ENCODE measurements around the gene EPN1.

GRCh38 chr19:55635334-55635717 is 39.7 kb upstream of the EPN1 start:
- TF ChIP-seq, protein P1, sequence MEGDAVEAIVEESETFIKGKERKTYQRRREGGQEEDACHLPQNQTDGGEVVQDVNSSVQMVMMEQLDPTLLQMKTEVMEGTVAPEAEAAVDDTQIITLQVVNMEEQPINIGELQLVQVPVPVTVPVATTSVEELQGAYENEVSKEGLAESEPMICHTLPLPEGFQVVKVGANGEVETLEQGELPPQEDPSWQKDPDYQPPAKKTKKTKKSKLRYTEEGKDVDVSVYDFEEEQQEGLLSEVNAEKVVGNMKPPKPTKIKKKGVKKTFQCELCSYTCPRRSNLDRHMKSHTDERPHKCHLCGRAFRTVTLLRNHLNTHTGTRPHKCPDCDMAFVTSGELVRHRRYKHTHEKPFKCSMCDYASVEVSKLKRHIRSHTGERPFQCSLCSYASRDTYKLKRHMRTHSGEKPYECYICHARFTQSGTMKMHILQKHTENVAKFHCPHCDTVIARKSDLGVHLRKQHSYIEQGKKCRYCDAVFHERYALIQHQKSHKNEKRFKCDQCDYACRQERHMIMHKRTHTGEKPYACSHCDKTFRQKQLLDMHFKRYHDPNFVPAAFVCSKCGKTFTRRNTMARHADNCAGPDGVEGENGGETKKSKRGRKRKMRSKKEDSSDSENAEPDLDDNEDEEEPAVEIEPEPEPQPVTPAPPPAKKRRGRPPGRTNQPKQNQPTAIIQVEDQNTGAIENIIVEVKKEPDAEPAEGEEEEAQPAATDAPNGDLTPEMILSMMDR (IDR thresholded peaks at IDR 0.05), result no peak
- no peak for TF ChIP-seq POLR2A (IDR thresholded peaks at IDR 0.05)

All from heart left ventricle (tissue), 13 donors.